Measurements from ENCODE around the gene PRM3. TPM values are rescaled to one million over a fixed set of nuclear protein-coding genes. Genes with fewer than 3 reads are reported as not detected.

The PRM3 gene
- total RNA-seq, 1 donor from 2014 or later: not detected

GRCh38 chr16:11224096-11224893 lies 49.1 kb downstream of the PRM3 start:
- DNase-seq: no peak

Small RNA genes within 50 kb of the gene (small RNA-seq; reads per million reads assigned to genes)
- not detected for gene MIR548H2
- not detected for gene RF00019
- not detected for gene RF00554

Other genes with a start within 250 kb of the PRM3 start
- not detected for gene SOCS1, start 17.4 kb downstream of the PRM3 start, total RNA-seq
- gene TNP2, start 4.3 kb downstream of the PRM3 start, total RNA-seq: not detected
- gene PRM2, start 2.9 kb upstream of the PRM3 start, total RNA-seq: not detected
- not detected for gene PRM1, start 7.7 kb upstream of the PRM3 start, total RNA-seq
- 4.1 TPM for gene RMI2, start 71.8 kb upstream of the PRM3 start, total RNA-seq

Data from occipital lobe (tissue), 3 donors.